ENCODE measurements around the gene SERAC1. TPM values are rescaled to one million over a fixed set of nuclear protein-coding genes. Genes with fewer than 3 reads are reported as not detected.

Gene SERAC1
- polyA plus RNA-seq, 2 donors, result 5.3 to 6.1 TPM

DNA sequence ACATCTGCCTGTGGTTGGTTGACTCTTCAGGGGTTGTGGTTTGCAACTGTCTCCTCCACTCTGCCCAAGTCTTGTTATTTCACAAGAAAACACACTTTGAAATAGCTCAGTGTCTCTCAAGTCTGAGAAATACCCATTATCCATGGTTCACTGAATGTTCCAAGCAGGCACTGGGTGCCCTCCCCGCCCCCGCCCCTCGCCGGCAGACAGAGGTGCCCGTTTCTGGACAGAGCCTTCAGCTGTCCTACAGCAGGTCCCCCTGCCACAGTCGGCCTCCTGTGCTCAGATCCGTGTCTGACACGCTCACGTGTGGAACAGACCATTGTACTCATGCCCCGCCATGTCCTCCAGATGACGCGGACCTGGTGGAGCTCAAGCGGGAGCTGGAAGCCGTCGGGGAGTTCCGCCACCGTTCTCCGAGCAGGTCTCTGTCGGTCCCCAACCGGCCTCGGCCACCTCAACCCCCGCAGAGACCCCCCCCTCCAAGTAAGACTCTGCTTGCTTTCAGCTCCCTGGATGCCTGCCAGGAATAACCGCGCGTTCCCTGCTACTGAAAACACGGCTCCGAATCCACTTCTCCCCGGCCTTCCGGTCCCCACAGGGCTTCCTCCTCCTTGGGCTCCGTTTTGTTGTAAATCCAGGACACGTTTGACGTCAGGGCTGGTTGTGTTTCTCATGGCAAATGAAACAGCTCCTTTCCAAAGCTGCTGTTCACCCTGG, 81.4 kb downstream of the SERAC1 start:
- WGBS, 2 donors, result 82 to 85% methylated on average over 32 of the region's 32 CpGs

DNA sequence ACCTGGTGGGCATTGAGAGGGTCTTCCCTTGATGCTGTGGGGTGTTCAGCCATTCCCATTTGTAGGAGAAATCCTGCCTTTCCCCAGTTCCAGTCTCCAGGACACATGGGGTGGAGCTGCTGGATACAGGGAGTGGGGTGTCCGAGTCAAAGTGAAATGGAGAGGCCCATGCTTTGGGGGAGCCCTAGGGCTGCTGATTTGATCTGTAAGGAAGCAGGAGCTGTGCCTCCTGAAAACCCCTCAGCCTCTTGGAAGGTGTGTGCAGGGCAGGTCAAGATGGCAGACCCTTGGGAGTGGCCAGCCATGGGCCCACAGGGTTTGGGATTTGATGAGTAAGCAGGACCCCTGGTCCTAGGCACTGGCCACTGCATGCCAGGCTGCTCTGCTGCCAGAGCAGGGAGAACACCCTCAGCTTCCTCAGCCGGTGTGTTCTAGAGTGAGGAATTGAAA, 82.0 kb downstream of the SERAC1 start:
- Histone ChIP-seq H3K27me3 (ENCODE audit: control insufficient read depth in 1 of 2, insufficient read depth in 2 of 2, low read length in 2 of 2) (no peaks in the 10 kb centered on the region), H3K4me1 (ENCODE audit: control insufficient read depth in 2 of 2, insufficient read depth in 2 of 2, low read length in 1 of 2) (no peaks in the 10 kb centered on the region), H3K4me3 (ENCODE audit: low read depth in 1 of 2, low read length in 2 of 2) (no peak overlapping the region), H3K36me3 (ENCODE audit: control insufficient read depth in 2 of 2, insufficient read depth in 2 of 2, low read length in 1 of 2) (peaks cover 3 to 35% of the 10 kb centered on the region in 2 donors), H3K9me3 (ENCODE audit: control insufficient read depth in 2 of 2, insufficient read depth in 1 of 2, low read depth in 1 of 2, low read length in 1 of 2) (no peaks in the 10 kb centered on the region), H3K27ac (ENCODE audit: low read depth in 2 of 2, low read length in 1 of 2) (no peak overlapping the region)
- WGBS, 2 donors, result 73 to 82% methylated on average over 2 of the region's 2 CpGs

More for the DNA sequence above, 81.4 kb downstream of the SERAC1 start:
- Histone ChIP-seq H3K9me3 (ENCODE audit: control insufficient read depth in 2 of 2, insufficient read depth in 1 of 2, low read depth in 1 of 2, low read length in 1 of 2) (no peaks in the 10 kb centered on the region), H3K36me3 (ENCODE audit: control insufficient read depth in 2 of 2, insufficient read depth in 2 of 2, low read length in 1 of 2) (peaks cover 3 to 35% of the 10 kb centered on the region in 2 donors), H3K27ac (ENCODE audit: low read depth in 2 of 2, low read length in 1 of 2) (no peak overlapping the region), H3K4me1 (ENCODE audit: control insufficient read depth in 2 of 2, insufficient read depth in 2 of 2, low read length in 1 of 2) (no peaks in the 10 kb centered on the region), H3K27me3 (ENCODE audit: control insufficient read depth in 1 of 2, insufficient read depth in 2 of 2, low read length in 2 of 2) (no peaks in the 10 kb centered on the region), H3K4me3 (ENCODE audit: low read depth in 1 of 2, low read length in 2 of 2) (no peak overlapping the region)

DNA sequence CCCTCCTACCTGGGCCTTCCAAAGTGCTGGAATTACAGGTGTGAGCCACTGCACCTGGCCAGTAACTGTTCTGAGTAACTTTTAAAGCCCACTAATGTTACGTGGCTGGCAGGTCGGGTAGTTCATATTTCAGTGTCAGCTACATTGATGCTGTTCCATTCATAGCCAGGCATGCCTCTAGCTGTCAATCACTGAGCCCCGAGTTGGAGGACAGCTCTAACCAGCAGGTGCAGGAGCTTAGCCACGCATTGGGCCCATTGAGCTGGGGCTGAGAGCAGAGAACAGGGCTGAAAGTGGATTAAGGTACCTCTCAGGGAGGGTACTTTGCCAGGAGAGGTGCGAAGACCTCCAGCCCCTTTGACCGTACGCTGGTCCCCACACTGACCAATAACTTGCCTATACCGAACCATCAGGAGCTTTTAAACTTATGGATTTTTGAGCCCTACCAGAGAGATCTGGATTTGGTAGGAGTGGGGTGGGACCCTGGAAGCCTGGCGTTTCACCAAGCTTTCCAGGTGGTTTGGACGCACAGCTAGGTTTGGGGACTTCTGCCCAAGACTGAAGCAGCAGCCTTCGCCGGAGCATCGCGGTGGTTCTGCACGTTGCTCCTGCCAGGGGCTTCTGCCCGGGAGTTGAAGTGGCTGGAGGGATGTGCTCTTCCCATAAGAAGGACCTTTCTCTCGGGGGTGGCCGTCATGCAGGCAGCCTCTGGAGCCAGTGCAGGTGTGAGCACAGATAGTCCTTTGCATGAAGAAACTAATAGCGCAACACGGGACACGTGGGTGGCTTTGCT, 82.6 kb downstream of the SERAC1 start:
- peaks cover 3 to 40% of the 10 kb centered on the region in 2 donors for H3K36me3 ChIP-seq (ENCODE audit: control insufficient read depth in 2 of 2, insufficient read depth in 2 of 2, low read length in 1 of 2)
- H3K27me3 ChIP-seq (ENCODE audit: control insufficient read depth in 1 of 2, insufficient read depth in 2 of 2, low read length in 2 of 2), result no peaks in the 10 kb centered on the region

DNA sequence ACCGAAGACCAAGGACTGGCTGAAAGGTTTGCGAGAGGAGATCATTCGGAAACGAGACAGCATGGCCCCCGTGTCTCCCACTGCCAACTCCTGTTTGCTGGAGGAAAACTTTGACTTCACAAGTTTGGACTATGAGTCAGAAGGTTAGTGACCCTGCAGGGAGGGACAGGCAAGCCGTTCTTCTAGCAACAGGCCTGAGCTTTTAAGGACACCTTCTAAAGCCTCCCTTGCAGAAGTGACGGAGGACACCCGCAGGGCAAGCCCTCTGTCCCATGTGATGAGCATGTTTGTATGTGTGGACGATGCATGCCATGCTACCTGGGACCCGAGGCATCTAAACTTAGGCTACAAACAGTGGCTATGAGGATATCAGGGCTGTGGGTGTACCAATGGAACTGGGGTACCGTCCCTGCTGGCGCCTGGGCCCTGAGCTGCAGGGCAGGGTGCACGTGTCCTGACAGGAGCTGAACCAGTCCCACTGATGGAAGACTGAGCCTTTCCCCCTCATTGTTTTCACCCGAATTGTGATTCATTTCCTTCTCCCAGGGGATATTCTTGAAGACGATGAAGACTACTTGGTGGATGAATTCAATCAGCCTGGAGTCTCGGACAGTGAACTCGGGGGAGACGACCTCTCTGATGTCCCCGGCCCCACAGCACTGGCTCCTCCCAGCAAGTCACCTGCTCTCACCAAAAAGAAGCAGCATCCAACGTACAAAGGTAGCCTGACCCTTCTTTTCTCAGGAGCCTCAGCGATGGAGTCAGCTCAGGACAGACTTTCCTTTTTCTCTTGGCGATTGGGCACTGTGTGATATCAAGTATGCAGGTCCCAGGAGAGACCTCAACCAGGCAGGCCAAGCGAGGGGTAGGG, 84.4 kb downstream of the SERAC1 start:
- H3K27me3 ChIP-seq (ENCODE audit: control insufficient read depth in 1 of 2, insufficient read depth in 2 of 2, low read length in 2 of 2), result no peaks in the 10 kb centered on the region
- no peaks in the 10 kb centered on the region for H3K4me1 ChIP-seq (ENCODE audit: control insufficient read depth in 2 of 2, insufficient read depth in 2 of 2, low read length in 1 of 2)
- no peak overlapping the region for H3K27ac ChIP-seq (ENCODE audit: low read depth in 2 of 2, low read length in 1 of 2)
- no peaks in the 10 kb centered on the region for H3K9me3 ChIP-seq (ENCODE audit: control insufficient read depth in 2 of 2, insufficient read depth in 1 of 2, low read depth in 1 of 2, low read length in 1 of 2)
- H3K36me3 ChIP-seq (ENCODE audit: control insufficient read depth in 2 of 2, insufficient read depth in 2 of 2, low read length in 1 of 2), result peaks cover 3 to 42% of the 10 kb centered on the region in 2 donors
- no peak overlapping the region for H3K4me3 ChIP-seq (ENCODE audit: low read depth in 1 of 2, low read length in 2 of 2)
- WGBS, 2 donors, result 85 to 88% methylated on average over 23 of the region's 23 CpGs

More for the DNA sequence above, 82.6 kb downstream of the SERAC1 start:
- 90 to 92% methylated on average over 21 of the region's 21 CpGs for WGBS, 2 donors
- Histone ChIP-seq H3K9me3 (ENCODE audit: control insufficient read depth in 2 of 2, insufficient read depth in 1 of 2, low read depth in 1 of 2, low read length in 1 of 2) (no peaks in the 10 kb centered on the region), H3K27ac (ENCODE audit: low read depth in 2 of 2, low read length in 1 of 2) (no peak overlapping the region), H3K4me1 (ENCODE audit: control insufficient read depth in 2 of 2, insufficient read depth in 2 of 2, low read length in 1 of 2) (no peaks in the 10 kb centered on the region), H3K4me3 (ENCODE audit: low read depth in 1 of 2, low read length in 2 of 2) (no peak overlapping the region)

DNA sequence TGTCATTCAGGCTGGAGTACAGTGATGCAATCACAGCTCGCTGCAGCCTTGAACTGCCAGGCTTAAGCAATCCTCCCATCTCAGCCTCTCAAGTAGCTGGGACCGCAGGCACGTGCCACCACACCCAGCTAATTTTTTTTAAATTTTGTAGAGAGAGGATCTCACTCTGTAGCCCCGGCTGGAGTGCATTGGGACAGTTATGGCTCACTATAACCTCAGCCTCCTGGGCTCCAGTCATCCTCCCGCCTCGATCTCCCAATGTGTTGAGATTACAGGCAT, 86.5 kb downstream of the SERAC1 start:
- peaks cover 11 to 39% of the 10 kb centered on the region in 2 donors for H3K36me3 ChIP-seq (ENCODE audit: control insufficient read depth in 2 of 2, insufficient read depth in 2 of 2, low read length in 1 of 2)
- no peaks in the 10 kb centered on the region for H3K4me1 ChIP-seq (ENCODE audit: control insufficient read depth in 2 of 2, insufficient read depth in 2 of 2, low read length in 1 of 2)
- no peak overlapping the region for H3K27ac ChIP-seq (ENCODE audit: low read depth in 2 of 2, low read length in 1 of 2)
- H3K4me3 ChIP-seq (ENCODE audit: low read depth in 1 of 2, low read length in 2 of 2), result no peak overlapping the region
- H3K27me3 ChIP-seq (ENCODE audit: control insufficient read depth in 1 of 2, insufficient read depth in 2 of 2, low read length in 2 of 2), result no peaks in the 10 kb centered on the region
- H3K9me3 ChIP-seq (ENCODE audit: control insufficient read depth in 2 of 2, insufficient read depth in 1 of 2, low read depth in 1 of 2, low read length in 1 of 2), result no peaks in the 10 kb centered on the region
- 90 to 91% methylated on average over 6 of the region's 6 CpGs for WGBS, 2 donors

DNA sequence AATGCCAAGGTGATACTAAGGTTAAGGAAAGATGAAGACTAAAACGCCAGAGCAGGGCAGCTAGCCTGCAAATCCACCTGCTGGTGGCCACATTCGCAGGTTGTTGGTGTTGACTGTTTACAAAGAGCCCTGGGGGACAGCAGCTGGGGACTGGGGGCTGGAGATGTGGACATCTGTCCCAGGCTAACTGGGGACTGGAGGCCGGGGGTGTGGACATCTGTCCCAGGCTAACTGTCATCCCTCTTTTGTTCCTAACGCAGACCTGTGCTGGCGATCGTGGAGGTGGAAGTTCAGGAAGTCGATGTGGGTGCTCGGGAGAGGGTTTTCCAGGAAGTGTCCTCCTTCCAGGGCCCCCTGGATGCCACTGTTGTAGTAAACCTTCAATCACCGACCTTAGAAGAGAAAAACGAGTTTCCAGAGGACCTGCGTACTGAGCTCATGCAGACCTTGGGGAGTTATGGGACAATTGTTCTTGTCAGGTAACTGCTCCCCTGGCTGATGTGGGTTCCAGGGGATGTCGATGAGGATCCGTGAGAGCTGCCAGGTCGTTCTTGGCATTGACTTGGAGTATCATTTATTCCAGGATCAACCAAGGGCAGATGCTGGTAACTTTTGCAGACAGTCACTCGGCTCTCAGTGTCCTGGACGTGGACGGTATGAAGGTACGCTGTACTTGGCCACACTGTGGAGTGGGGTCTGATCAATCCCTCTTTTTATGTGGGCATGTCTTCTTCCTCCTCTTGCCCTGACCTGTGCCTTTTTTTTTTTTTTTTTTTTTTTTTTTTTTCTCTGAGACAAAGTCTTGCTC, 87.0 kb downstream of the SERAC1 start:
- Histone ChIP-seq H3K27me3 (ENCODE audit: control insufficient read depth in 1 of 2, insufficient read depth in 2 of 2, low read length in 2 of 2) (no peaks in the 10 kb centered on the region), H3K4me3 (ENCODE audit: low read depth in 1 of 2, low read length in 2 of 2) (no peak overlapping the region), H3K9me3 (ENCODE audit: control insufficient read depth in 2 of 2, insufficient read depth in 1 of 2, low read depth in 1 of 2, low read length in 1 of 2) (no peaks in the 10 kb centered on the region), H3K36me3 (ENCODE audit: control insufficient read depth in 2 of 2, insufficient read depth in 2 of 2, low read length in 1 of 2) (peaks cover 11 to 35% of the 10 kb centered on the region in 2 donors), H3K4me1 (ENCODE audit: control insufficient read depth in 2 of 2, insufficient read depth in 2 of 2, low read length in 1 of 2) (no peaks in the 10 kb centered on the region), H3K27ac (ENCODE audit: low read depth in 2 of 2, low read length in 1 of 2) (no peak overlapping the region)
- 90 to 91% methylated on average over 18 of the region's 18 CpGs for WGBS, 2 donors

DNA sequence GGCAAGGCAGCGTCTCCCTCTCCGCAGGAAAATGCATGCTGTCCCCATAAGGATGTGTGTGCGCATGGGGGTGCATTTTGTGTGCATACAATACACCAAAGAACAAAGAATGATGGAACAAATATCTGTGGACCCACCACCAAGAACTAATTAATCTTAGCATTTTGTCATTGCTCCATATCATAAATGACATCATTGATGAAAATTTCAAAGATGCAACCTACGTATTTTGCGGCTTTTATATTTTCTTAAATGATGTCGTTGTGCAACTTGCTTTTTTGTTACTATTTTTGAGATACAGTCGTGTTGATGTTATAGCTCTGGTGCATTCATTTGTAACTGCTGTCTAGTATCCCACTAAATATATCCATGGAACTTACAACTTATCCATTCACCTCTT, 89.7 kb downstream of the SERAC1 start:
- H3K4me3 ChIP-seq (ENCODE audit: low read depth in 1 of 2, low read length in 2 of 2), result no peak overlapping the region
- no peak overlapping the region for H3K27ac ChIP-seq (ENCODE audit: low read depth in 2 of 2, low read length in 1 of 2)
- no peaks in the 10 kb centered on the region for H3K4me1 ChIP-seq (ENCODE audit: control insufficient read depth in 2 of 2, insufficient read depth in 2 of 2, low read length in 1 of 2)
- 90 to 91% methylated on average over 7 of the region's 7 CpGs for WGBS, 2 donors
- no peaks in the 10 kb centered on the region for H3K9me3 ChIP-seq (ENCODE audit: control insufficient read depth in 2 of 2, insufficient read depth in 1 of 2, low read depth in 1 of 2, low read length in 1 of 2)
- H3K36me3 ChIP-seq (ENCODE audit: control insufficient read depth in 2 of 2, insufficient read depth in 2 of 2, low read length in 1 of 2), result peaks cover 8 to 24% of the 10 kb centered on the region in 2 donors
- no peaks in the 10 kb centered on the region for H3K27me3 ChIP-seq (ENCODE audit: control insufficient read depth in 1 of 2, insufficient read depth in 2 of 2, low read length in 2 of 2)

DNA sequence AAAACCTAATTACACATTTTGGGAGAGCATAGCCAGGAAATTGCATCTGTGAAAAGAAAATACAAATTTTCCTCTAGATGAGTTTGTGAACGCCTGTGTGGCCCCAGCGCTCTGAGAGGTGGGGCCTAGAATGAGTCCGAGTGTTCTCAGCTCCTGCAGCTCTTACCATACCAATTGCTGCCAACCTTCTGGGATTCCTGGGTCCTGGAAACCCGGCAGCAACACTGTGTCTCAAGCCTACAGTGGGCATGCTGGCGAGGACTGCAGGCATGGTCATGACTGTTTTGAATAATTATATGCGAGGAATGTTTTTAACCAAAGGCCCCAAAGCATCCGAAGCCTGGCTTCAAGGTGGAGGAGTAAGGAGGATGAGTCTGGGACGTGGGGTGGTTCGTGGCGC, 90.4 kb downstream of the SERAC1 start:
- no peak overlapping the region for H3K27ac ChIP-seq (ENCODE audit: low read depth in 2 of 2, low read length in 1 of 2)
- H3K27me3 ChIP-seq (ENCODE audit: control insufficient read depth in 1 of 2, insufficient read depth in 2 of 2, low read length in 2 of 2), result no peaks in the 10 kb centered on the region
- peaks cover 8 to 22% of the 10 kb centered on the region in 2 donors for H3K36me3 ChIP-seq (ENCODE audit: control insufficient read depth in 2 of 2, insufficient read depth in 2 of 2, low read length in 1 of 2)
- WGBS, 2 donors, result 94 to 95% methylated on average over 10 of the region's 10 CpGs
- H3K9me3 ChIP-seq (ENCODE audit: control insufficient read depth in 2 of 2, insufficient read depth in 1 of 2, low read depth in 1 of 2, low read length in 1 of 2), result no peaks in the 10 kb centered on the region
- H3K4me1 ChIP-seq (ENCODE audit: control insufficient read depth in 2 of 2, insufficient read depth in 2 of 2, low read length in 1 of 2), result no peaks in the 10 kb centered on the region
- no peak overlapping the region for H3K4me3 ChIP-seq (ENCODE audit: low read depth in 1 of 2, low read length in 2 of 2)

DNA sequence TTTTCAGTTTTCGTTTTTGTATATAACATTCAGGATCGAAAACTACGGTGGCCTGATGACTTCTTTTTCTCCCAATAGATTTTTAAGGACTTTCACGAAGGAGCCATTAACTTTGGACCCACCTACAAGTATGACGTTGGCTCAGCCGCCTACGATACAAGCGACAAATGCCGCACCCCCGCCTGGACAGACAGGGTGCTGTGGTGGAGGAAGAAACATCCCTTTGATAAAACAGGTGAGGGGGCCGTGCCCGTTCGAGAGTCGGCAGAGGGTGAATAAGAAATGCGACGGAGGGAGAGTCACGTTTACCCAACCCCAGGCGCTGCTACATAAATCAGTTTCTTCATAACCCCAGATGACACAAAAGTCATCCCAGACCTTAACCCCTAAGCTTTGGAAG, 91.5 kb downstream of the SERAC1 start:
- peaks cover 8 to 21% of the 10 kb centered on the region in 2 donors for H3K36me3 ChIP-seq (ENCODE audit: control insufficient read depth in 2 of 2, insufficient read depth in 2 of 2, low read length in 1 of 2)
- H3K4me1 ChIP-seq (ENCODE audit: control insufficient read depth in 2 of 2, insufficient read depth in 2 of 2, low read length in 1 of 2), result no peaks in the 10 kb centered on the region
- 95% methylated on average over 18 of the region's 18 CpGs for WGBS, 2 donors
- H3K4me3 ChIP-seq (ENCODE audit: low read depth in 1 of 2, low read length in 2 of 2), result no peak overlapping the region
- H3K27me3 ChIP-seq (ENCODE audit: control insufficient read depth in 1 of 2, insufficient read depth in 2 of 2, low read length in 2 of 2), result no peaks in the 10 kb centered on the region
- no peaks in the 10 kb centered on the region for H3K9me3 ChIP-seq (ENCODE audit: control insufficient read depth in 2 of 2, insufficient read depth in 1 of 2, low read depth in 1 of 2, low read length in 1 of 2)
- H3K27ac ChIP-seq (ENCODE audit: low read depth in 2 of 2, low read length in 1 of 2), result no peak overlapping the region

All from esophagus (tissue), 2 donors.